Activated T-cell treated with anti-CD3 and anti-CD28 coated beads for 1 hour (primary cell): ENCODE measurements around the gene THBD.
"Not testable (repeated sequence)": the region's sequence is repeated elsewhere in the genome, so short reads cannot be mapped to it uniquely, and the experiment has no call there.

ENCODE experiments used
- DNase-seq: peaks from one replicate; pipeline ENCODE4 v3.0.0-alpha.2; 2020; ENCODE audit warnings: low read depth

THBD gene

GRCh38 chr20:23034721-23035671 lies 14.5 kb downstream of the THBD start, which contains the start of gene SSTR4:
TSS of gene SSTR4 (plus strand) at chr20:23035312. CDS start at chr20:23035484, 172 bp downstream.
- no peak for DNase-seq

- no peak for DNase-seq
These were observed 15.6 kb downstream of the THBD start for GRCh38 chr20:23033918-23034317.

- no peak for DNase-seq
These were observed 16.8 kb downstream of the THBD start for GRCh38 chr20:23032750-23033078.

- DNase-seq, result no peak
These were observed 17.3 kb downstream of the THBD start for GRCh38 chr20:23032056-23032749.

- DNase-seq, result no peak
These were observed 18.1 kb downstream of the THBD start for GRCh38 chr20:23031346-23031745.

- DNase-seq, result no peak
These were observed 20.1 kb downstream of the THBD start for GRCh38 chr20:23029324-23029723.

- DNase-seq, result no peak
These were observed 21.1 kb downstream of the THBD start for GRCh38 chr20:23028392-23028791.

GRCh38 chr20:23027721-23028120 lies 21.8 kb downstream of the THBD start:
- DNase-seq, result no peak

- not testable (repeated sequence) for DNase-seq
These were observed 24.0 kb downstream of the THBD start for GRCh38 chr20:23025503-23025902.

- DNase-seq, result no peak
These were observed 24.8 kb downstream of the THBD start for GRCh38 chr20:23024701-23025100.

GRCh38 chr20:23023621-23024177 lies 25.8 kb downstream of the THBD start:
- DNase-seq, result no peak

GRCh38 chr20:23022849-23023248 lies 26.6 kb downstream of the THBD start:
- DNase-seq, result no peak

GRCh38 chr20:23021951-23022350 lies 27.5 kb downstream of the THBD start:
- no peak for DNase-seq

GRCh38 chr20:23021541-23021940 lies 27.9 kb downstream of the THBD start:
- DNase-seq, result no peak

GRCh38 chr20:23020230-23021018 lies 29.0 kb downstream of the THBD start:
- DNase-seq, result no peak

- DNase-seq, result no peak
These were observed 30.1 kb downstream of the THBD start for GRCh38 chr20:23019403-23019802.

GRCh38 chr20:23018941-23019340 lies 30.5 kb downstream of the THBD start:
- DNase-seq, result no peak

- DNase-seq, result no peak
These were observed 31.0 kb downstream of the THBD start for GRCh38 chr20:23018432-23018831.

- no peak for DNase-seq
These were observed 32.0 kb downstream of the THBD start for GRCh38 chr20:23017516-23017915.

GRCh38 chr20:23013429-23013828 lies 36.0 kb downstream of the THBD start:
- no peak for DNase-seq

GRCh38 chr20:23011008-23011721 lies 38.3 kb downstream of the THBD start:
- no peak for DNase-seq
